HPDE6-E6E7 (cell line): ENCODE data around the gene SLC13A5.
"Not testable (repeated sequence)": the region's sequence is repeated elsewhere in the genome, so short reads cannot be mapped to it uniquely, and the experiment has no call there.

Source experiments
- DNase-seq: peaks from one replicate; pipeline ENCODE4 v3.0.0; 2011; ENCODE audit warnings: missing footprints; ENCODE audit errors: extremely low spot score

Gene SLC13A5

DNA sequence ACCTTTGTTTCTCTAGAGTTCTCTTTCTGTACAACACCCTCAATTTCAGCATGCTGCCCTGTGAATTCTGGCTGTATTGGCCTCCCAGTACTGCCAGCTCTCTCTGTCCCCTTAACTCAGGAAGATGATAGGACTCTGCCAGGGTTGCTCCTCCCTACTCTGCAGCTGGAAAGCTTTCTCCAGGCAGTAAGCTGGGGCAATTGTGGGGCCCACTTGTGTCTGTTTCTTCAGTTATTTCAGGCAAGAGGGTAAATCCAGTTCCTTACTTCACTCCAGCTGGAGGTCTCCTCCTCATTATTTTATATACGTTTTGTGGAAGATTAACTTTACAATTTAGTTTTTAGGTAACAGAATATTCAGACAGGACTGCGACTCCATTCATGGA is 51.7 kb downstream of the SLC13A5 start:
- no peak for DNase-seq

DNA sequence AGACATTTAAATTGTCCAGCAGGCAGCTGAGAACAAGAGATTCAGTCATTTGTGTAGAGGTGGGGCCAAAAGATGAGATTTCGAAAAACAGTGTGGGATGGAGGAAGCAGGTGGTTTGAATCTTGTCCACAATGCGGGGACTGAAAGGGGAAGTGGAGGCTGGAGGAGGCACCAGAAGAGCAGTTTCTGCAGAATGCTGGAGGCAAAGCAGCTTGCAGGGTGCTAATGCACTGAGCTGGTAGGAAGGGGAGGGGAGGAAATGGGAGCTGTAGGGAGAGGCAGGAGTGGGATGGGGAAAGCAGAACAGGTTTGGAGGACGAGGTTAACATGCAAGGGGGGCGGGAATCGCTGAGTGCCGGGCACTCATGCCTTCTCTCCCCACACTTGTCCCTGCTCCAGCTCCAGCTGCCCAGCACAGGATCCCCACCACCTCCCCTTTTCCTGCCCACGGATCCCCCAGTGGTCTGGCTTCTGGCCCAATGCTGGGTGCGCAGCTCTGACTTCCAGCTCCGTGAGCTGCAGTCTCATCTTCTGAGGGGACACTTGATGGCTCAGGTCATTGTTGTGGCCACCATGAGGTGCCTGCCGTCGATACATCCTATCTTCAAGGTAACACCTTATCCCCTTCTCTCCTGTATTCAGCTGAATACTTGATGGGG is 52.2 kb downstream of the SLC13A5 start:
- DNase-seq, result no peak

DNA sequence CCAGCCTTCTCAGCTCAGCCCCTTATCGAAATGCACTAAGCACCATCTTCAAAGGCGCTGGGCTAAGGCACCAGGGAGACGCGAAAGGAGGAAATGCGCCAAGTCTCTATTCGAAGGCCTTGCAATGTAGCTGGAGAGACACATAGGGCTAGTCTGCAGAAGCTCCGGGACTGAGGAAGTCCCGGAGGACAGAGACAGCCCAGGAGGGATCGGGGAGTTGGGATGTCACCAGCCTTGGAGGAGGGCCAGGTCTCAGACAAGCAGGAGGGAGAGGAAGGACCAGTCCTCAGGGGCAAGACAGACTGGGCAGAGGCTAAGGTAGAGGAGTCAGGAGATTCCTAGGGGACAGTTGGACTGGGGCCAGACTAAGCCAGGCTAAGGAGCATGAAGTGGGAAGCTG is 53.1 kb downstream of the SLC13A5 start:
- no peak for DNase-seq

DNA sequence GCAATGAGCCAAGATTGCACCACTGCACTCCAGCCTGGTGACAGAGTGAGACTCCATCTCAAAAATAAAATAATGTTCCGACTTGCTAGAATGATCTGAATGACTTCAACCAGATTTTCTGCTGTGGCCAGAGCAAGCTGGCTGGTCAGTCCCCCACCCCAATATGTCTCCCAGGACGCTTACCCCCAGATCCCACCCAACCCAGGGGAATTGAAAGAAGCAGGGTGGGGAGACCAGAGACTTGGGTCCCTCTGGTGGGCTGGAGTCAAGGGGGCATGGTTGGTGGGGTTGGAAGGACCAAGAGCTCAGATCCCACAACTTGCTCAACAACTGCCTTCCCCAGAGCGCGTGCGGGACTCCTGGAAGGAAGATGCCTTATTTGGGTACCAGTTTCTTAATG is 54.8 kb downstream of the SLC13A5 start:
- not testable (repeated sequence) for DNase-seq

GRCh38 chr17:6657633-6658287 is 55.4 kb downstream of the SLC13A5 start:
- DNase-seq, result no peak

DNA sequence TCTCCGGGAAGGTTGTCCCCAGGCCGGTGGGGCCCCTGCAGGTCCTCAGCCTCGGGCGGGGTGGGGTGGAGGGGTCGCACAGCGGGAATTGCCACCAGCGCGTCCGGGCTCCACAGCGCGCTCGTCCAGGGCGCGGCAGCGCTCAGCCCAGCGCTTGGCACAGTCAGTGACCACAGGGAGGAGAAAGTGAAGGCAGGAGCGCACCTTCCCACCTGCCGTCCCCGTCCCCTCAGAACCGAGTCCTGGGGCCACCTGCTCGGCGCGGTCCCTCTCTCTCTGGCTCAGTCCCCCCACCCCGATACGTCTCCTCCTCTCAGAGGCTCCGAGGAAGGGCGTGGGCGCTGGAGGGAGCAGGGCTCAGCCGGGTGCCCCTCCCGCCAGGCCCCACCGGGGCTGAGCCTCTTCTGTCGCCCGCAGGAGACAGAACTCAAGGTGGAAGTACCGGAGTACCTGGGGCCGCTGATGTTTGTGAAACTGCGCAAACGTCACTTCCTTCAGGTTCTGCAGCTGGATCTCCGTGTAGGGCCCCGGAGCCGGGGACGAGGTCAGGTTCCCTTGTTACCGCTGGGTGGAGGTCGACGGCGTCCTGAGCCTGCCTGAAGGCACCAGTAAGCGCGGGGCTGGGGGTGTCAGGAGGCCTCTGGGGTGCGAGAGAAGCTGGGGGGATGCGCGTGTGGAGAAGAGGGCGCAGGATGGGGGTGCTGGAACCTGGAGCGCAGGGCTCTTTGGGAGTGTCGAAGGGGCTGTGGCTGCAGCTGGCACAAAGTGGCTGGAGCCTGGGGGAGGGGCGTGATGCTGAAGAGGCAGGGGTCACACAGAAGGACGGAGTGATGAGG is 56.2 kb downstream of the SLC13A5 start:
- not testable (repeated sequence) for DNase-seq

- DNase-seq, result not testable (repeated sequence)
Observed at GRCh38 chr17:6655732-6656361, 57.3 kb downstream of the SLC13A5 start.

GRCh38 chr17:6654841-6655731 is 58.1 kb downstream of the SLC13A5 start:
- peak; percentile 70 for DNase-seq

DNA sequence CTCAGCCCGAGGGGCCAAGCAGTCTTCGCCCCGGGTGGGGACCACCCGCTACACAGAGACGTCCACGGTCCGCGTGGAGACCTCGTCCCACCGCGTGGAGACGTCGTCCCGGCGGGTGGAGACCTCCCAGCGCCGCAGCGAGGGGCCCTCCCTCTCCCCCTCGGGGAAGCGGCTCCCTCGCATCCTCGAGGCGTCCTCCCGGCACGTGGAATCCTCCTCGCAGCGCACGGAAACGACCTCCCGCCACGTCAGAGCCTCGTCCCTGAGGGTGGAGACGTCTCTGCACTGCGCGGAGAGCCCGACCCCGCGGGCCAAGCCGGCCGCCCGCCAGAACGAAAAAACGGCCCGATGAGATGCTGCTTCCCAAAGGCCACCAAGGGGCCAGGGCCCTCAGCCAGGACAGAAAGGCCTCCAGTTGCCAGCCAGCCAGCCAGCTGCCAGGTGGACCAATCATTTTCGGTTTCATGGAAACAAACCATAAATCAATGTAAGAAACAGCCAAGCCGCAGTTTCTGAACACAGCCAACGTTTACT is 61.2 kb downstream of the SLC13A5 start:
- DNase-seq, result no peak

DNA sequence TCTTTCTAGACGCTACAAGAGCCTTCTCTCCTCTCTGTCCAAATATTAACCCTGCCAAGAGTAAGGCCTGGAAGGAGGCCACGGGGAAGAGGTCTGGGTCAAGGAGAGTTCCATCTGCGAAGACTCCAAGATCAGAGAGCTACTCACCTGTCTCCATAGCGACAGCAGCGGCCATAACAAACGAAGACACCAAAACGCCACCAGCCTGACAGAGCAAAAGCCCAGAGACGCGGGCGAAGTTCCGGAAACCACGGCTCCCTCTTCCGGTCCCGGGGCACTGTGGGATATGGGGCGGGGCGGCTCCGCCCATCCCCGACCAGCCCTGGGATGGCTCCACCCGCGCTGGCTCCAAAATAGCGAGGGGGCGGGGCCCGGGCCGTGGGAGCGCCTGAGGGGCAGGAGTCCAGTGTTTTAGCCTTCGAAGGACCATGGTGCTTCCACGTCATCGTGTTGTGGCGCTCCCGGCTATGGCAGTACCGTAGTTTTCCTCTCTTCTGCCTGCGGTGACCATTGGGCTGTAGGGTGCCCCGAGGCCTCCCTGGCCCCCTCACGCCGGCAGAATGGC is 61.7 kb downstream of the SLC13A5 start, which contains the start of the genes C17orf100 and MED31:
C17orf100 (plus strand) TSS at position 409 of the 565 bp plus-strand sequence; CDS start at position 561, 152 bp downstream.
MED31 (minus strand) TSS at position 252 of the 565 bp plus-strand sequence; CDS start at position 175, 77 bp downstream.
- DNase-seq, result peak; percentile 79

- no peak for DNase-seq
Observed at GRCh38 chr17:6648181-6648580, 65.0 kb downstream of the SLC13A5 start.

- DNase-seq, result no peak
Observed at GRCh38 chr17:6643451-6644125, 69.6 kb downstream of the SLC13A5 start.

DNA sequence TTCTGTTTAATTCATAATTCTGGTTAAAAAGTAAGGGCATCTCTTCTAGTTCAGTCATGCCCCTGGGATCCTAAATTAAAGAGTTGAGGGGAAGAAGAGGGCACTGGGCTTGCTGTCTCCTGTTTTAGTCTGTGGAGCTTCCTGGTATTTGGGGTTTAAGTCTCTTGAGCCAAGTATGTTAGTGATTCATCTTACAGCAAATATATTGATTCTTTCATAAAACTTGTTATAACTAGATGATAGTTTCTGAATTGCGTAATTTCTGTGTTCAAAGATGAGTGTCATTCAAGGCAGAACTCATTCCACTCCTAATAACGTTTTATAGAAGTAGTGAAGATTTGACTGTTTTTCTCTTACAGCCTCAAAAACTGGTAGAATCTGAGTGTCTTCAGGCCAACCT is 70.6 kb downstream of the SLC13A5 start:
- no peak for DNase-seq

- DNase-seq, result no peak
Observed at GRCh38 chr17:6641247-6641863, 71.8 kb downstream of the SLC13A5 start.

DNA sequence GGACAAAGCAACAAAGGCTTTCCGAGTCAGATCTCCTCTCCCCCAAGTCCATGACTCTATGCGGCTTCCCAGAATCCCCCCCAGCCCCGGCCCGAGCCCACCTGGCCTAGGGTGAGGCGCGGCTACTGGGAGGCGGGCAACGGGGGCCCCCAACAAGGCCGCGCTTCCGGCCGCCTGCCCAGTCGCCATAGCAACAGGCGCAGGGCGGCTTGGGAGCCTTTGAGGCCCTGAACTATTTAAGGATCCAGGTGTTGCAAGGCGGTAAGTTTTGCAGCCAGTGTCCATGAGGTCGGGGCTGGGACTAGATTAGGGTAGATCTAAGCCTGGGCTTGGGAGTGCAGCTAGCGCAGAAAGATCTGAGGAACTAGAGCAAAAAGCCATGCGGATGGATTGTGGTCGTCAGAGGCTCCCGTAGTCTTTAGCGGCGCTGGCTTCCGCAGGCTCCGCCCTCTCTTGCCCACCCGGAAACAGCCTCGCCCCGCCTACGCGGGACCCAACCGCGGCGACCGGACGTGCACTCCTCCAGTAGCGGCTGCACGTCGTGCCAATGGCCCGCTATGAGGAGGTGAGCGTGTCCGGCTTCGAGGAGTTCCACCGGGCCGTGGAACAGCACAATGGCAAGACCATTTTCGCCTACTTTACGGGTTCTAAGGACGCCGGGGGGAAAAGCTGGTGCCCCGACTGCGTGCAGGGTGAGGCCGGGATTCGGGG is 72.5 kb downstream of the SLC13A5 start, which contains the start of the genes KIAA0753 and TXNDC17:
KIAA0753 (minus strand) TSS at position 176 of the 711 bp plus-strand sequence. CDS start 5,608 bp downstream, outside the sequence.
TXNDC17 (plus strand) TSS at position 525 of the 711 bp plus-strand sequence; CDS start at position 548, 23 bp downstream.
- DNase-seq, result no peak

GRCh38 chr17:6639586-6640535 is 73.3 kb downstream of the SLC13A5 start:
- no peak for DNase-seq

GRCh38 chr17:6639014-6639585 is 74.1 kb downstream of the SLC13A5 start:
- DNase-seq, result no peak
